ENCODE measurements around the gene MRNIP.
A peak's percentile ranks its signal among the peaks of the same experiment; 100 is the strongest.

Gene MRNIP

GRCh38 chr5:179900206-179900605 is 41.6 kb upstream of the MRNIP start:
- H3K4me3 Mint-ChIP-seq = no peak overlapping the region
- no peaks in the 10 kb centered on the region for H3K9me3 Mint-ChIP-seq
- peaks cover 23% of the 10 kb centered on the region for H3K4me1 Mint-ChIP-seq
- no peak for TF ChIP-seq CTCF (IDR thresholded peaks at IDR 0.05)
- peaks cover 43% of the 10 kb centered on the region for H3K36me3 Mint-ChIP-seq (ENCODE audit: low read depth)
- no peak for DNase-seq
- peak overlapping the region; percentile 89 for H3K27ac Mint-ChIP-seq
- H3K27me3 Mint-ChIP-seq (ENCODE audit: low read depth, poor library complexity) = peaks cover 3% of the 10 kb centered on the region

- no peak overlapping the region for H3K4me3 Mint-ChIP-seq
- no peak for TF ChIP-seq CTCF (IDR thresholded peaks at IDR 0.05)
- peaks cover 35% of the 10 kb centered on the region for H3K36me3 Mint-ChIP-seq (ENCODE audit: low read depth)
Measured at GRCh38 chr5:179895861-179896260, 37.2 kb upstream of the MRNIP start.

GRCh38 chr5:179893958-179894895 is 35.6 kb upstream of the MRNIP start:
- no peak for DNase-seq
- Mint-ChIP-seq H3K36me3 (ENCODE audit: low read depth) (peaks cover 36% of the 10 kb centered on the region), H3K27me3 (ENCODE audit: low read depth, poor library complexity) (no peaks in the 10 kb centered on the region), H3K27ac (no peak overlapping the region), H3K4me3 (no peak overlapping the region), H3K4me1 (peaks cover 5% of the 10 kb centered on the region), H3K9me3 (no peaks in the 10 kb centered on the region)
- no peak for TF ChIP-seq CTCF (IDR thresholded peaks at IDR 0.05)

More at GRCh38 chr5:179895861-179896260, 37.2 kb upstream of the MRNIP start:
- H3K9me3 Mint-ChIP-seq = no peaks in the 10 kb centered on the region
- no peak for DNase-seq
- H3K27ac Mint-ChIP-seq = peak overlapping the region; percentile 27
- H3K27me3 Mint-ChIP-seq (ENCODE audit: low read depth, poor library complexity) = no peaks in the 10 kb centered on the region
- peaks cover 18% of the 10 kb centered on the region for H3K4me1 Mint-ChIP-seq

GRCh38 chr5:179893076-179893957 is 34.7 kb upstream of the MRNIP start:
- Mint-ChIP-seq H3K4me3 (no peak overlapping the region), H3K9me3 (no peaks in the 10 kb centered on the region), H3K27ac (no peak overlapping the region), H3K36me3 (ENCODE audit: low read depth) (peaks cover 39% of the 10 kb centered on the region), H3K27me3 (ENCODE audit: low read depth, poor library complexity) (no peaks in the 10 kb centered on the region), H3K4me1 (peaks cover 5% of the 10 kb centered on the region)
- TF ChIP-seq CTCF (IDR thresholded peaks at IDR 0.05) = no peak
- DNase-seq = no peak

GRCh38 chr5:179892255-179892654 is 33.6 kb upstream of the MRNIP start:
- DNase-seq = no peak
- Mint-ChIP-seq H3K4me3 (no peak overlapping the region), H3K27me3 (ENCODE audit: low read depth, poor library complexity) (peaks cover 2% of the 10 kb centered on the region), H3K9me3 (no peaks in the 10 kb centered on the region), H3K4me1 (peaks cover 5% of the 10 kb centered on the region), H3K27ac (no peak overlapping the region), H3K36me3 (ENCODE audit: low read depth) (peaks cover 42% of the 10 kb centered on the region)
- no peak for TF ChIP-seq CTCF (IDR thresholded peaks at IDR 0.05)
